BLaER1 treated with 17β-estradiol and CSF1 and Interleukin-3, amounts not matched to agents 10 nM and 100 nM (cell line): Measurements from ENCODE around the gene PRKCE.

ENCODE experiments used
- H3K27ac ChIP-seq, 11 experiments: shearing (Covaris generic); formaldehyde crosslinking; 2 replicates each; pipeline ENCODE4 v1.8.1; 2022
- H3K27me3 ChIP-seq, 11 experiments: shearing (Covaris generic); formaldehyde crosslinking; 2 replicates each; pipeline ENCODE4 v1.8.1; 2022
- H3K36me3 ChIP-seq, 11 experiments: shearing (Covaris generic); formaldehyde crosslinking; 2 replicates each; pipeline ENCODE4 v1.8.1; 2022
- H3K4me1 ChIP-seq, 10 experiments: shearing (Covaris generic); formaldehyde crosslinking; 2 replicates each; pipeline ENCODE4 v1.8.1; 2022
- H3K4me2 ChIP-seq, 11 experiments: shearing (Covaris generic); formaldehyde crosslinking; 2 replicates each; pipeline ENCODE4 v1.8.1; 2022
- H3K4me3 ChIP-seq, 10 experiments: shearing (Covaris generic); formaldehyde crosslinking; 2 replicates each; pipeline ENCODE4 v1.8.1; 2022
- H3K9ac ChIP-seq, 11 experiments: shearing (Covaris generic); formaldehyde crosslinking; 2 replicates each; pipeline ENCODE4 v1.8.1; 2022
- H3K9me3 ChIP-seq, 11 experiments: shearing (Covaris generic); formaldehyde crosslinking; replicated peaks in 1 of 11; 2 replicates each; pipeline ENCODE4 v1.8.1; 2022
- H4K20me1 ChIP-seq, 11 experiments: shearing (Covaris generic); formaldehyde crosslinking; 2 replicates each; pipeline ENCODE4 v1.8.1; 2022
- Cebpa-rat ChIP-seq, 11 experiments: shearing (Covaris generic); IDR thresholded peaks; 2 replicates each; pipeline ENCODE4 v1.8.1; 2022

PRKCE gene

GRCh38 chr2:46126571-46126970 is 475.1 kb downstream of the PRKCE start:
- no peak overlapping the region for H3K4me3 ChIP-seq
- H3K36me3 ChIP-seq = peaks cover 0 to 96% (median 77%) of the 10 kb centered on the region in 11 experiments; a peak in 19 of 22 replicates
- H3K4me1 ChIP-seq = peaks cover 0 to 15% (median 8%) of the 10 kb centered on the region in 10 experiments; a peak in 13 of 20 replicates
- H3K9ac ChIP-seq = no peak overlapping the region
- H3K4me2 ChIP-seq = peak overlapping the region in 3 of 11 experiments; percentile 5 to 32 (median 12); a peak in 4 of 22 replicates
- no peak overlapping the region for H3K27ac ChIP-seq
- no peaks in the 10 kb centered on the region for H3K27me3 ChIP-seq
- no peaks in the 10 kb centered on the region for H3K9me3 ChIP-seq
- peaks cover 0 to 12% (median 0%) of the 10 kb centered on the region in 11 experiments; a peak in 5 of 22 replicates for H4K20me1 ChIP-seq
- no peak for TF ChIP-seq Cebpa-rat (IDR thresholded peaks at IDR 0.05)

GRCh38 chr2:46127176-46127575 is 475.7 kb downstream of the PRKCE start:
- H3K4me3 ChIP-seq = no peak overlapping the region
- peaks cover 0 to 96% (median 77%) of the 10 kb centered on the region in 11 experiments; a peak in 19 of 22 replicates for H3K36me3 ChIP-seq
- H3K27ac ChIP-seq = no peak overlapping the region
- H3K9ac ChIP-seq = no peak overlapping the region
- no peaks in the 10 kb centered on the region for H3K9me3 ChIP-seq
- H3K4me1 ChIP-seq = peaks cover 0 to 15% (median 8%) of the 10 kb centered on the region in 10 experiments; a peak in 13 of 20 replicates
- no peaks in the 10 kb centered on the region for H3K27me3 ChIP-seq
- H4K20me1 ChIP-seq = peaks cover 0 to 7% (median 0%) of the 10 kb centered on the region in 11 experiments; a peak in 4 of 22 replicates
- TF ChIP-seq Cebpa-rat (IDR thresholded peaks at IDR 0.05) = no peak
- H3K4me2 ChIP-seq = no peak overlapping the region

DNA sequence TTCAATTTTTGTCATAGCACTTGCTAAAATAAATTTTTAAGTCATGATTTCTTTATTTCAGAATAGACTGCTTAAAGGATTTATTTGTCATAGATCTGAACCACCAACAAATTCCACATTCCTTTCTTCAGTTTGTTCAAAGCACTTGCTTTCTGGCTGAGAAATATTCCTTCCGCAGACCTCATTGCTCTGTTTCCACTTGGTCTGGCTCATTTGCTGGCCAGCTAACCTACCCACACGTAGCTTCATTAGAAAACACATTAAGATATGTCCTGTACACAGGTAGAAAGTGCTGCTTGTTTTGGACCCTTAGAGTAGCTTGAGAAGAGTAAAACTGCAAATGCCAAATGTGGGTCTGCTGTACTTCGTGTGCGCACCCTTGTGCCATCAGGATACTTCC is 479.0 kb downstream of the PRKCE start:
- Histone ChIP-seq H3K27me3 (no peaks in the 10 kb centered on the region), H3K4me3 (no peak overlapping the region), H3K27ac (no peak overlapping the region), H3K36me3 (peaks cover 0 to 96% (median 74%) of the 10 kb centered on the region in 11 experiments; a peak in 17 of 22 replicates), H3K4me2 (no peak overlapping the region), H4K20me1 (peaks cover 0 to 7% (median 0%) of the 10 kb centered on the region in 11 experiments; a peak in 6 of 22 replicates), H3K4me1 (peaks cover 0 to 21% (median 11%) of the 10 kb centered on the region in 10 experiments; a peak in 16 of 20 replicates), H3K9me3 (no peaks in the 10 kb centered on the region), H3K9ac (no peak overlapping the region)
- TF ChIP-seq Cebpa-rat (IDR thresholded peaks at IDR 0.05) = no peak

DNA sequence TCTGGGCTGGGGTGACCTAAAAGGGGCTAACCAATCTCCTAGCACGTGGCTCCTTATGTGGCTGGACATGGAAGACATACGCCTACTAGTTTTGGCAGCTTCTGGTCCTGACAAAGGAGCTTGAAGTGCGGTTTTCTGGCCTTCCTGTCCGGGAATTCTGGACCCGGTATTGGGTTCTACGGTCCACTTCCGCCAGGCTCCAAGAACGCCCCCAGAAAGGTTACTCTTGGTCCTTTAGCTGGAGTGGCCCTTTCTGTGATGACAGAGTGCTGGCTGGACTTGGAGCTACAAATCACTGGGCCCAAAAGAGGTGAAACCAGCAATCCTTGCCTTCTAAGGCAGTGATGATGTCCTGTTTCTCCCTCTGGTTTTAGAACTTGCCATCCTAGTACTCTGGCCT is 481.5 kb downstream of the PRKCE start:
- Histone ChIP-seq H3K4me3 (no peak overlapping the region), H3K4me1 (peaks cover 0 to 17% (median 8%) of the 10 kb centered on the region in 10 experiments; a peak in 13 of 20 replicates), H3K9me3 (no peaks in the 10 kb centered on the region), H3K27me3 (no peaks in the 10 kb centered on the region), H3K36me3 (peaks cover 0 to 96% (median 69%) of the 10 kb centered on the region in 11 experiments; a peak in 17 of 22 replicates), H3K27ac (no peak overlapping the region), H3K4me2 (no peak overlapping the region), H4K20me1 (peaks cover 0 to 3% (median 0%) of the 10 kb centered on the region in 11 experiments; a peak in 5 of 22 replicates), H3K9ac (no peak overlapping the region)
- no peak for TF ChIP-seq Cebpa-rat (IDR thresholded peaks at IDR 0.05)

- H3K9me3 ChIP-seq = no peaks in the 10 kb centered on the region; a peak in 1 of 22 replicates
- no peak overlapping the region for H3K4me3 ChIP-seq
- H3K36me3 ChIP-seq = peaks cover 0 to 96% (median 67%) of the 10 kb centered on the region in 11 experiments; a peak in 16 of 22 replicates
- H3K27me3 ChIP-seq = no peaks in the 10 kb centered on the region
- peak overlapping the region in 4 of 11 experiments; percentile 1 to 47 (median 16); a peak in 3 of 22 replicates for H3K4me2 ChIP-seq
- H3K27ac ChIP-seq = no peak overlapping the region
- peaks cover 0 to 3% (median 0%) of the 10 kb centered on the region in 11 experiments; a peak in 5 of 22 replicates for H4K20me1 ChIP-seq
- H3K4me1 ChIP-seq = peaks cover 0 to 17% (median 8%) of the 10 kb centered on the region in 10 experiments; a peak in 13 of 20 replicates
- TF ChIP-seq Cebpa-rat (IDR thresholded peaks at IDR 0.05) = no peak
- no peak overlapping the region for H3K9ac ChIP-seq
These were observed 483.2 kb downstream of the PRKCE start for GRCh38 chr2:46134531-46135227.

DNA sequence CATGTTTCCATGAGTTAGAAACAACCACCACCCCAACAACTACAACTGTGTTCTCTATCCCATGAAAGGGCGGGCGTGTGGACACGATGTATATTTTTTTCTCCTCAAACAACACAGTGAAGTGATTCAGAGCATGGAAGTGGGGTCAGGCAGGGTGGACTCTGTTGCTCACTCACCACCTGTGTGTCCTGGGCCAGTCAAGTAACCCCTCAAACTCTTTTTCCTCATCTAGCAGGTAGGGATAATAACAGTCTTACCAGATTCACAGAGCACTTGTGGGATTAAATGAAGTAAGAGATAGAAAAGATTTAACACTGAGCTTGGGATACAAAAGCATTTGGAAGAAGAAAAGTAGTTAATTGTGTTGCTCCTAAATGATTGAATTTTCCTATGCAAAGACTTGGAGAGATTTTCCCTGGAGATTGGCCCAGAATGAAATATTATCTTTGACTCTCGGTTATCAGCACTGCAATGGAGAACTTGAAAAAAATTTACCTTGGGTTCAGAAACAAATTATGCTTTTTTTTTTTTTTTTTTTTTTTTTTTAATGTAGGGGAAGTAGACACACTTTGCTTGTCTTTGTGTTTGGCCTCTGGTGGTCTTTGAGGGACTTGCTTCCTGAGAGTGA is 483.9 kb downstream of the PRKCE start:
- Histone ChIP-seq H3K27me3 (no peaks in the 10 kb centered on the region), H3K27ac (no peak overlapping the region), H3K36me3 (peaks cover 0 to 94% (median 65%) of the 10 kb centered on the region in 11 experiments; a peak in 16 of 22 replicates), H3K4me2 (no peak overlapping the region), H3K4me1 (peaks cover 3 to 17% (median 11%) of the 10 kb centered on the region in 10 experiments), H3K4me3 (no peak overlapping the region), H3K9me3 (no peaks in the 10 kb centered on the region; a peak in 1 of 22 replicates), H3K9ac (no peak overlapping the region), H4K20me1 (peaks cover 0 to 3% (median 0%) of the 10 kb centered on the region in 11 experiments; a peak in 4 of 22 replicates)
- no peak for TF ChIP-seq Cebpa-rat (IDR thresholded peaks at IDR 0.05)

DNA sequence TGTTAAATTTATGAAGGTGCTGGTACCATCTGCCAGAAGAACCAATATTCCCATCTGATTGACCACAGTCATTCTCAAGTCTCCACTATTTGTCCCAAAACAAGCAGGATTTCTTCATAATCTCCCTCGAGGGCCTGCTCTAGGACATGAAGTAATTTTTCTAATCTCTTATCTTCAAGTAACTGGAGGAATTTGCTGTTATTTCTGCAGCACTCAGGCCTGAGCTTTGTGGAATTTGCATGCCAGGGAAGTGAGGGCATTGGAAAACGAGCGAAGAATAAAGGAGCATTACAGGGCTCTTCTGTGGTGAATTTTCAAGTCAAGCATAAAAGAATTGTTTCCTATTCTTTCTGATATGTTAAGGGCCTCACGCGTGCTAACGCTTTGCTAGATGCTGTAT is 484.5 kb downstream of the PRKCE start:
- no peak for TF ChIP-seq Cebpa-rat (IDR thresholded peaks at IDR 0.05)
- H3K4me2 ChIP-seq = no peak overlapping the region

DNA sequence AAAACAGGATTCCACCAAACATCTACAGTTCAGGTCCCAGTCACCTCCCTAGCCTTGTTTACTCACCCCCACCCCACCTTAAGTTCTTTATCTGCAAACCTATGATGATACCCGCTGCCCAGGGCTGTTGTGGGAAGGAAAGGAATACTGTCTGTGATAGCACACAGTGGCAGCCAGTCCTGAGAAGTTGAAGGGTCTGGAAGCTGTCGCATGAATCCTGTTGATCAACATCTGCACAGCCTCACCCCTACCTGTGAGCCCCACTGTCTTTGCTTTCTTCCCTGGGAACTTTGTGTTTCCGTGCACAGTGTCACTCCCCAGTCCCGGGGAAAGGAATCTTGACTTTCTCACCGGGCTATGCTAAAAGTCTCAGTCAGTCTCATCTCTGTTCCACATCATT is 485.0 kb downstream of the PRKCE start:
- no peak overlapping the region for H3K4me3 ChIP-seq
- H3K9me3 ChIP-seq = no peaks in the 10 kb centered on the region; a peak in 1 of 22 replicates
- H4K20me1 ChIP-seq = peaks cover 0 to 3% (median 0%) of the 10 kb centered on the region in 11 experiments; a peak in 4 of 22 replicates
- peaks cover 2 to 22% (median 17%) of the 10 kb centered on the region in 10 experiments; a peak in 19 of 20 replicates for H3K4me1 ChIP-seq
- peaks cover 0 to 82% (median 55%) of the 10 kb centered on the region in 11 experiments; a peak in 16 of 22 replicates for H3K36me3 ChIP-seq
- H3K4me2 ChIP-seq = no peak overlapping the region
- no peaks in the 10 kb centered on the region for H3K27me3 ChIP-seq
- H3K27ac ChIP-seq = no peak overlapping the region
- no peak for TF ChIP-seq Cebpa-rat (IDR thresholded peaks at IDR 0.05)
- H3K9ac ChIP-seq = no peak overlapping the region

More for the DNA sequence above, 484.5 kb downstream of the PRKCE start:
- Histone ChIP-seq H3K36me3 (peaks cover 0 to 88% (median 60%) of the 10 kb centered on the region in 11 experiments; a peak in 16 of 22 replicates), H4K20me1 (peaks cover 0 to 3% (median 0%) of the 10 kb centered on the region in 11 experiments; a peak in 4 of 22 replicates), H3K4me3 (no peak overlapping the region), H3K27ac (no peak overlapping the region), H3K9me3 (no peaks in the 10 kb centered on the region; a peak in 1 of 22 replicates), H3K27me3 (no peaks in the 10 kb centered on the region), H3K9ac (no peak overlapping the region), H3K4me1 (peaks cover 7 to 20% (median 15%) of the 10 kb centered on the region in 10 experiments)

DNA sequence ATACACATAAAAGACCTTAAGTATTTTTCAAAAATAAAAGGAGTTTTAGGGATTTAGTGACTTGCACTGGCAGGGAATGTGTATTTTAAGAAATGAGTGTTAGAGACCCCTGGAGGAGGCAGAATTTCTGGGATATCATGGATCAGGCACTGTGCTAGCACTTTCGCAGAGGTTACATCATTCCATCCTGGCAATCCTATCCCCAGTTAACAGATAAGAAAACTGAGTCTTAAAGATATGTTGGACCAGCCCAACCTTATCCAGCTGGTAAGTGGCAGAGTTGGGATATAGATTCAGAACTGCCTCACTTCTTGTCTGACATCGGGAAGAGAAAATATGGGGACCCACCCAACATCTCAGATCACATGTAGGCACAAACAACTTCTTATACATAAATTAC is 485.5 kb downstream of the PRKCE start:
- Histone ChIP-seq H4K20me1 (peaks cover 0 to 3% (median 0%) of the 10 kb centered on the region in 11 experiments; a peak in 4 of 22 replicates), H3K4me3 (no peak overlapping the region), H3K9ac (no peak overlapping the region), H3K27me3 (no peaks in the 10 kb centered on the region), H3K4me1 (peaks cover 2 to 27% (median 22%) of the 10 kb centered on the region in 10 experiments; a peak in 19 of 20 replicates), H3K36me3 (peaks cover 0 to 81% (median 55%) of the 10 kb centered on the region in 11 experiments; a peak in 16 of 22 replicates), H3K4me2 (no peak overlapping the region), H3K9me3 (no peaks in the 10 kb centered on the region; a peak in 1 of 22 replicates), H3K27ac (no peak overlapping the region)
- no peak for TF ChIP-seq Cebpa-rat (IDR thresholded peaks at IDR 0.05)
